Esophagus muscularis mucosa (tissue), 3 donors: ENCODE results near the gene RHBDD2.

Experiments
- CTCF ChIP-seq, 3 experiments: fragments of 200-600 bp in 2 of 3; fragments of 450-650 bp in 1 of 3; sonication (generic) in 2 of 3; IDR thresholded peaks; one replicate each; pipeline ENCODE4 v1.5.1; 2017 to 2019; ENCODE audit warnings: antibody characterized with exemption in 3 of 3, mild to moderate bottlenecking in 2 of 3, moderate library complexity in 1 of 3
- POLR2A ChIP-seq: fragments of 450-650 bp; IDR thresholded peaks from one replicate; pipeline ENCODE4 v1.6.1; 2017; ENCODE audit warnings: antibody characterized with exemption, moderate library complexity, mild to moderate bottlenecking, low read depth
- POLR2AphosphoS5 ChIP-seq, 2 donors: sonication (generic); formaldehyde crosslinking; IDR thresholded peaks; one replicate each; pipeline ENCODE4 v1.6.1; 2017; ENCODE audit warnings: antibody characterized with exemption in 2 of 2

- TF ChIP-seq POLR2A (no peak), CTCF (IDR thresholded peaks at IDR 0.05) (no peak), POLR2AphosphoS5 (IDR thresholded peaks at IDR 0.05) (no peak)
These were observed 12.7 kb upstream of the RHBDD2 start for GRCh38 chr7:75866114-75866488.
